Activated naive CD8-positive, alpha-beta T cell treated with anti-CD3 and anti-CD28 coated beads, Interleukin-2, amount 10 ng/mL, durations not matched to agents 7 days and 5 days (primary cell): ENCODE data around the gene PFKFB3. TPM values are rescaled to one million over a fixed set of nuclear protein-coding genes. Genes with fewer than 3 reads are reported as not detected.
A peak's percentile ranks its signal among the peaks of the same experiment; 100 is the strongest.
"Not testable (repeated sequence)": the region's sequence is repeated elsewhere in the genome, so short reads cannot be mapped to it uniquely, and the experiment has no call there.

Experiments used
- ATAC-seq: fragments of 150-1000 bp; cut with Tn5 transposase; one replicate; pipeline ENCODE4 v1.10.0; 2021; ENCODE audit warnings: low read depth, moderate library complexity
- POLR2A ChIA-PET: fragments of 350-600 bp; sonication (Branson Sonifier 250); formaldehyde crosslinking; loops from one replicate; lab custom pipeline; 2021; ENCODE audit warnings: antibody characterized with exemption; lab: Charles Lee
- DNase-seq: peaks from one replicate; pipeline ENCODE4 v3.0.0; 2021
- H3K27ac Mint-ChIP-seq: one replicate; pipeline ENCODE4 v1.8.0; 2022; ENCODE audit warnings: mild to moderate bottlenecking, mixed read lengths
- H3K27me3 Mint-ChIP-seq: one replicate; pipeline ENCODE4 v1.8.0; 2022; ENCODE audit warnings: mild to moderate bottlenecking, moderate library complexity, mixed read lengths
- H3K36me3 Mint-ChIP-seq: one replicate; pipeline ENCODE4 v1.8.0; 2021; ENCODE audit warnings: mild to moderate bottlenecking, mixed read lengths
- H3K4me1 Mint-ChIP-seq: one replicate; pipeline ENCODE4 v1.8.0; 2021; ENCODE audit warnings: mixed read lengths
- H3K4me3 Mint-ChIP-seq: one replicate; pipeline ENCODE4 v1.8.0; 2022; ENCODE audit warnings: mild to moderate bottlenecking, moderate library complexity, mixed read lengths
- H3K9me3 Mint-ChIP-seq: one replicate; pipeline ENCODE4 v1.8.0; 2021; ENCODE audit warnings: mixed read lengths
- total RNA-seq, 2 experiments: library from RNA; stranded (reverse); gene quantifications; one replicate each; pipeline ENCODE4 v1.2.3, GENCODE V29; 2021

PFKFB3 gene
- total RNA-seq, 2 experiments from 2014 or later, result 75.1 to 77.2 TPM

DNA sequence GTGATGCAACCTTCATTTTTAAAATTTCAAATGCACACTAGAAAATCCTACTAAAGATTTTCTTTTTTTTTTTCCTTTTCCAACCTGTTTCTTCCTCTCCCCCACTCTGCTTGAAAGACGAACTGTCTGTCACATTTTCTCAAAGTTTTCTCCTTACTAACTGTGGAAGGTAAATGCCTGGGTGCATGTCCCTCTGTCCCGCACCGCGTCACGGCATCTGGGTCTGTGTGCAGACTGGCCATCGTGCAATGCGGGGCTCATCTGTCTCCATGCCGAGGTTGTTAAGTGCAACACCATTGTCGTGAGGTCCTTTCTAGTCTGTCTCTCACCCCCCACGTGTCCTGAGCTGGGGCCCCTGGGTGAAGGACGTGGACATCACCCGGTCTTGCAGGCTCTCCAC is 28.4 kb downstream of the PFKFB3 start:
- POLR2A ChIA-PET, result no interaction called here
- H3K9me3 Mint-ChIP-seq, result no peaks in the 10 kb centered on the region
- peaks cover 44% of the 10 kb centered on the region for H3K36me3 Mint-ChIP-seq
- H3K27me3 Mint-ChIP-seq, result no peaks in the 10 kb centered on the region
- no peak for DNase-seq
- H3K27ac Mint-ChIP-seq, result peak overlapping the region; percentile 69
- ATAC-seq, result no peak
- H3K4me1 Mint-ChIP-seq, result peaks cover 3% of the 10 kb centered on the region
- no peak overlapping the region for H3K4me3 Mint-ChIP-seq

DNA sequence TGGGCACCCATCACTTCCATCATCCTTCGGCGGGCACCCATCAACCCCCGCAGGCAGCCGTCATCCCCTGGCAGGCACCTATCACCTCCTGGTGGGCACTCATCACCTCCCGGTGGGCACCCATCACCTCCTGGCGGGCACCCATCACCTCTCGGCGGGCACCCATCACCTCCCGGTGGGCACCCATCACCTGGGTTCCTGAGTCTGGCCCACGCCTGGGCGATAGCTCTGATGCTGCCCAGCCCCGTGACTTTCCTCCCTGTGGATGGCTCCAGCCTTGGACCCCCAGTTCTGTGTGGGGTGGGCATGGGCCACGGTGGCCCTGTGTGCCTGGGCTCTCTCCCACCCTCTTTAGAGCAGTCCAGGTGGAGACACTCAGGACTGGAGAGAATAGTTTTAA is 29.0 kb downstream of the PFKFB3 start:
- no peak overlapping the region for H3K4me3 Mint-ChIP-seq
- POLR2A ChIA-PET, result no interaction called here
- H3K27ac Mint-ChIP-seq, result no peak overlapping the region
- H3K9me3 Mint-ChIP-seq, result no peaks in the 10 kb centered on the region
- peaks cover 44% of the 10 kb centered on the region for H3K36me3 Mint-ChIP-seq
- no peak for ATAC-seq
- DNase-seq, result no peak
- no peaks in the 10 kb centered on the region for H3K27me3 Mint-ChIP-seq
- H3K4me1 Mint-ChIP-seq, result peaks cover 3% of the 10 kb centered on the region

DNA sequence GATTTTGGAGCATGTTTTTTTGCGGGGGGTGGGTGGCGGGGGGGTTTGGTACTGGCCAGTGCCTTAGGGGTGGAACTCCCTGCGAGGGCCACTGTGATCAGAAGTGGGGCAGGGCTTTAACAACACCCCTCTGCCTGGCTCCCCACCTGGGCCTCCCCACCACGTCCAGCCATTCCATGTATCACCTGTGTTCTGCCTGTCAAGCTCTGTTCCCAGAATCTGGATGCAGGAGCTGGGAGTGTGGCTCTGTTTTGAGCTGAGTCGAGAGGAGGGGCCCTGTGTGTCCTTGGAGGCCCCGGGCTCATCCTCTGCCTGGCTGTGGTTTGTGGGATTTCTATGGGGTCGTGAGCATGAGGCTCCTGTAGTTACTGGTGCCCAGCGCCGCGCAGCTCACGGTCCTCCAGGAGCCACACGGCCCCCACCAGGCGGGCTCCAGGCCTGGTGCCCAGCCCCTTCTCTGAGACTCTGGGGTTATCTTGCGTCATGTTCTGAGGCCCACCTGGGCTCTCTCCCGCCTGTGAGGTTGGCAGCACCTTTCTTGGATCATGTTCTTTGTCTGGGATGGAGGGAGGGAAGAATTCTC is 29.6 kb downstream of the PFKFB3 start:
- DNase-seq (no peak), ATAC-seq (no peak)
- peaks cover 3% of the 10 kb centered on the region for H3K4me1 Mint-ChIP-seq
- no peaks in the 10 kb centered on the region for H3K27me3 Mint-ChIP-seq
- H3K27ac Mint-ChIP-seq, result no peak overlapping the region
- no peak overlapping the region for H3K4me3 Mint-ChIP-seq
- H3K9me3 Mint-ChIP-seq, result no peaks in the 10 kb centered on the region
- POLR2A ChIA-PET, result interaction anchor here (1.2 kb wide), 1 partner anchor 69 kb away, joined by 3 read pairs; no protein-coding TSS in a partner anchor
- peaks cover 47% of the 10 kb centered on the region for H3K36me3 Mint-ChIP-seq

DNA sequence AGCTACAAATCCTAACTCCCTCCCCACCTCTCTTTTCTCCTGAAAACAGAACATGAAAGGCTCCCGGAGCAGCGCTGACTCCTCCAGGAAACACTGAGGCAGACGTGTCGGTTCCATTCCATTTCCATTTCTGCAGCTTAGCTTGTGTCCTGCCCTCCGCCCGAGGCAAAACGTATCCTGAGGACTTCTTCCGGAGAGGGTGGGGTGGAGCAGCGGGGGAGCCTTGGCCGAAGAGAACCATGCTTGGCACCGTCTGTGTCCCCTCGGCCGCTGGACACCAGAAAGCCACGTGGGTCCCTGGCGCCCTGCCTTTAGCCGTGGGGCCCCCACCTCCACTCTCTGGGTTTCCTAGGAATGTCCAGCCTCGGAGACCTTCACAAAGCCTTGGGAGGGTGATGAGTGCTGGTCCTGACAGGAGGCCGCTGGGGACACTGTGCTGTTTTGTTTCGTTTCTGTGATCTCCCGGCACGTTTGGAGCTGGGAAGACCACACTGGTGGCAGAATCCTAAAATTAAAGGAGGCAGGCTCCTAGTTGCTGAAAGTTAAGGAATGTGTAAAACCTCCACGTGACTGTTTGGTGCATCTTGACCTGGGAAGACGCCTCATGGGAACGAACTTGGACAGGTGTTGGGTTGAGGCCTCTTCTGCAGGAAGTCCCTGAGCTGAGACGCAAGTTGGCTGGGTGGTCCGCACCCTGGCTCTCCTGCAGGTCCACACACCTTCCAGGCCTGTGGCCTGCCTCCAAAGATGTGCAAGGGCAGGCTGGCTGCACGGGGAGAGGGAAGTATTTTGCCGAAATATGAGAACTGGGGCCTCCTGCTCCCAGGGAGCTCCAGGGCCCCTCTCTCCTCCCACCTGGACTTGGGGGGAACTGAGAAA is 30.4 kb downstream of the PFKFB3 start:
- POLR2A ChIA-PET, result interaction anchor here (1.2 kb wide), 1 partner anchor 70 kb away, joined by 3 read pairs; no protein-coding TSS in a partner anchor
- H3K9me3 Mint-ChIP-seq, result no peaks in the 10 kb centered on the region
- DNase-seq, result no peak
- H3K4me3 Mint-ChIP-seq, result no peak overlapping the region
- no peaks in the 10 kb centered on the region for H3K27me3 Mint-ChIP-seq
- no peak for ATAC-seq
- no peak overlapping the region for H3K27ac Mint-ChIP-seq
- H3K4me1 Mint-ChIP-seq, result peaks cover 2% of the 10 kb centered on the region
- H3K36me3 Mint-ChIP-seq, result peaks cover 50% of the 10 kb centered on the region

- DNase-seq, result no peak
- no peak overlapping the region for H3K4me3 Mint-ChIP-seq
- POLR2A ChIA-PET, result no interaction called here
Measured at GRCh38 chr10:6233725-6234277, 31.1 kb downstream of the PFKFB3 start.

DNA sequence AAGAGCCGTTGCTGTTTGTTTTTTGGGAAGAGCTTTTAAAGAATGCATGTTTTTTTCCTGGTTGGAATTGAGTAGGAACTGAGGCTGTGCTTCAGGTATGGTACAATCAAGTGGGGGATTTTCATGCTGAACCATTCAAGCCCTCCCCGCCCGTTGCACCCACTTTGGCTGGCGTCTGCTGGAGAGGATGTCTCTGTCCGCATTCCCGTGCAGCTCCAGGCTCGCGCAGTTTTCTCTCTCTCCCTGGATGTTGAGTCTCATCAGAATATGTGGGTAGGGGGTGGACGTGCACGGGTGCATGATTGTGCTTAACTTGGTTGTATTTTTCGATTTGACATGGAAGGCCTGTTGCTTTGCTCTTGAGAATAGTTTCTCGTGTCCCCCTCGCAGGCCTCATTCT is 31.6 kb downstream of the PFKFB3 start:
- Mint-ChIP-seq H3K27me3 (no peaks in the 10 kb centered on the region), H3K36me3 (peaks cover 56% of the 10 kb centered on the region), H3K4me1 (peaks cover 8% of the 10 kb centered on the region), H3K4me3 (no peak overlapping the region), H3K9me3 (no peaks in the 10 kb centered on the region), H3K27ac (no peak overlapping the region)
- ATAC-seq (no peak), DNase-seq (no peak)
- POLR2A ChIA-PET, result no interaction called here

More at GRCh38 chr10:6233725-6234277, 31.1 kb downstream of the PFKFB3 start:
- peaks cover 51% of the 10 kb centered on the region for H3K36me3 Mint-ChIP-seq
- H3K4me1 Mint-ChIP-seq, result peaks cover 2% of the 10 kb centered on the region
- ATAC-seq, result no peak
- no peaks in the 10 kb centered on the region for H3K27me3 Mint-ChIP-seq
- H3K9me3 Mint-ChIP-seq, result no peaks in the 10 kb centered on the region
- H3K27ac Mint-ChIP-seq, result no peak overlapping the region

DNA sequence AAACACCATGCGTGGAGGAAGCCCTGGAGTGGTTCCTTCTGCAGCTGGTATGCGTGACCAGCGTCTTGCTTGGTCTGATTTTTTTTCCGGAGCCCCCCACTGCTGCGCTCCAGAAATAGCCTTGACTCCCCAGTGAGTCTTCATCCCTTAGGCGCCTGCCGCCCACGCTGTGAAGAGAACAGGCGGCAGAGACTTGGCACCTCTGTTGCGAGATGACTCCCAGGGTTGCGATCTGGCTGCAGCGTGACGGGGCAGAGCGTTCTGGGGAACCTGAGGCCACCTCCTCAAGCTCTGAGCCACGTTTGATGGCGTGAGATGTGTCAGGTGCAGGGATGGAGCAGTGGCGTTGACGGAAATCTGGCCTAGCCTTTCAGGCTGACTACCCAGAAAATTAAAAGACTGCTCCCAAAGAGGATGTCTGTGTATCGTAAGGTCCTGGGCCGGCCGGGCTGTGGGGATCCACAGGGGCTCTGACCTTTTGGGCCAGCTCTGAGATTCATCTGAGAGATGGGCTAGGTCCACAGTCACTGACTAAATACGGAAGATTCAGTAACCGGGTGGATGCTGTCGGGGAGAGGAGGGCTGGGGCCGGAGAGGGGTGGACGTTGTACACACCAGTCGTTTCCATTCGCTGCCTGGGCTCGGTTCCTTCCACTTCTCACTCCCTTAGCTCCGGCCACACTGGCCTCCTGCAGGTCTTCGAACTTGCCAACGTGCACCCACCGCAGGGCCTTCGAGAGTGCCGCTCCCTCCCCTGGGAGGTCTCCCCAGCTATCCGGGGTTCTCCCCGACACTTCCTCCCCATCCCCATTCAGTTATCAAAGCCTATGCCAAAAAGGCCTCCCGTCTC is 33.8 kb downstream of the PFKFB3 start:
- Mint-ChIP-seq H3K27me3 (no peaks in the 10 kb centered on the region), H3K4me1 (peaks cover 23% of the 10 kb centered on the region), H3K27ac (no peak overlapping the region), H3K9me3 (no peaks in the 10 kb centered on the region), H3K4me3 (no peak overlapping the region), H3K36me3 (peaks cover 63% of the 10 kb centered on the region)
- ATAC-seq, result no peak
- DNase-seq, result no peak
- POLR2A ChIA-PET, result no interaction called here

- Mint-ChIP-seq H3K9me3 (no peaks in the 10 kb centered on the region), H3K4me3 (no peak overlapping the region), H3K27ac (no peak overlapping the region), H3K36me3 (peaks cover 68% of the 10 kb centered on the region), H3K4me1 (peaks cover 24% of the 10 kb centered on the region), H3K27me3 (no peaks in the 10 kb centered on the region)
- no peak for ATAC-seq
- no peak for DNase-seq
- POLR2A ChIA-PET, result no interaction called here
Measured at GRCh38 chr10:6237199-6237530, 34.4 kb downstream of the PFKFB3 start.

- DNase-seq, POLR2A ChIA-PET, ATAC-seq, H3K27me3 Mint-ChIP-seq, H3K9me3 Mint-ChIP-seq: not testable (repeated sequence)
- peaks cover 24% of the 10 kb centered on the region for H3K4me1 Mint-ChIP-seq
- peak overlapping the region; percentile 72 for H3K27ac Mint-ChIP-seq
- peak overlapping the region; percentile 31 for H3K4me3 Mint-ChIP-seq
- peaks cover 63% of the 10 kb centered on the region for H3K36me3 Mint-ChIP-seq
Measured at GRCh38 chr10:6238587-6239212, 36.0 kb downstream of the PFKFB3 start.

- POLR2A ChIA-PET, result no interaction called here
- peaks cover 57% of the 10 kb centered on the region for H3K36me3 Mint-ChIP-seq
- ATAC-seq (peak; percentile 97), DNase-seq (no peak)
- H3K9me3 Mint-ChIP-seq, result no peaks in the 10 kb centered on the region
- peaks cover 24% of the 10 kb centered on the region for H3K4me1 Mint-ChIP-seq
- peak overlapping the region; percentile 72 for H3K27ac Mint-ChIP-seq
- H3K4me3 Mint-ChIP-seq, result peak overlapping the region; percentile 31
- no peaks in the 10 kb centered on the region for H3K27me3 Mint-ChIP-seq
Measured at GRCh38 chr10:6239213-6239991, 36.7 kb downstream of the PFKFB3 start.

DNA sequence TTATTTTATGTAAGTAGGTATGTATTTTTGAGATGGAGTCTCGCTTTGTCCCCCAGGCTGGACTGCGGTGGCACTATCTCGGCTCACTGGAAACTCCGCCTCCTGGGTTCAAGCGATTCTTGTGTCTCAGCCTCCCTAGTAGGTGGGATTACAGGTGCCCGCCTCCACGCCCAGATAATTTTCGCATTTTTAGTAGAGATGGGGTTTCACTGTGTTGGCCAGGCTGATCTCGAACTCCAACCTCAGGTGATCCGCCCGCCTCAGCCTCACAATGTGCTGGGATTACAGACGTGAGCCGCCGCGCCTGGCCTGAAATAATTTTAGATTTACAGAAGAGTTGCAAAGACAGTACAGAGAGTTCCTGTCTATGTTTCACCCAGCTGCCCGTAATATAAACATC is 37.5 kb downstream of the PFKFB3 start:
- Mint-ChIP-seq H3K27me3 (no peaks in the 10 kb centered on the region), H3K9me3 (no peaks in the 10 kb centered on the region), H3K4me3 (no peak overlapping the region), H3K27ac (no peak overlapping the region), H3K36me3 (peaks cover 53% of the 10 kb centered on the region), H3K4me1 (peaks cover 24% of the 10 kb centered on the region)
- DNase-seq (no peak), ATAC-seq (no peak)
- POLR2A ChIA-PET, result no interaction called here

DNA sequence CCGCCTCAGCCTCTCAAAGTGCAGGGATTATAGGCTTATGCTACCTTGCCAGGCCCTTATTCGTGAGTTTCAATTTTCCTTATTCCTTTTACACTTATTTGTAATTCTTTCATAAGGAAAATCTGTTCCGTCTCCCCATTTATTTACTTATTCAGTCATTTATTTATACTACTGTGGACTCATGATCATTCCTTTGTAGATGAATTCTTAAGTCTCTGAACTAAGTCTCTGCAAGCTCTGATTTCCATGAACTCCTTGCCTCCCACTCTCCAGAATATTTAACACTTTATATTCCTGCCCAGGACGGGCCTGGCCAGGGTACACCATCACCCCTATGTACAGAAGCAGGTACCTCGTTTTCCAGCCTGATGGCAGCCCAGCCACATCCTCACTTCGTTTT is 39.4 kb downstream of the PFKFB3 start:
- POLR2A ChIA-PET, result no interaction called here
- H3K4me3 Mint-ChIP-seq, result no peak overlapping the region
- ATAC-seq, result no peak
- DNase-seq, result no peak
- no peak overlapping the region for H3K27ac Mint-ChIP-seq
- H3K27me3 Mint-ChIP-seq, result no peaks in the 10 kb centered on the region
- peaks cover 42% of the 10 kb centered on the region for H3K36me3 Mint-ChIP-seq
- H3K9me3 Mint-ChIP-seq, result no peaks in the 10 kb centered on the region
- peaks cover 24% of the 10 kb centered on the region for H3K4me1 Mint-ChIP-seq
